LNCAP (cell line): ENCODE results near the gene ACKR3.

ENCODE experiments used
- CTCF ChIP-seq: fragments of 450-650 bp; IDR thresholded peaks from 2 replicates; pipeline ENCODE4 v1.5.1; 2017; ENCODE audit warnings: mild to moderate bottlenecking

The ACKR3 gene

GRCh38 chr2:236629961-236630872 lies 60.6 kb downstream of the ACKR3 start:
- TF ChIP-seq CTCF = no peak

DNA sequence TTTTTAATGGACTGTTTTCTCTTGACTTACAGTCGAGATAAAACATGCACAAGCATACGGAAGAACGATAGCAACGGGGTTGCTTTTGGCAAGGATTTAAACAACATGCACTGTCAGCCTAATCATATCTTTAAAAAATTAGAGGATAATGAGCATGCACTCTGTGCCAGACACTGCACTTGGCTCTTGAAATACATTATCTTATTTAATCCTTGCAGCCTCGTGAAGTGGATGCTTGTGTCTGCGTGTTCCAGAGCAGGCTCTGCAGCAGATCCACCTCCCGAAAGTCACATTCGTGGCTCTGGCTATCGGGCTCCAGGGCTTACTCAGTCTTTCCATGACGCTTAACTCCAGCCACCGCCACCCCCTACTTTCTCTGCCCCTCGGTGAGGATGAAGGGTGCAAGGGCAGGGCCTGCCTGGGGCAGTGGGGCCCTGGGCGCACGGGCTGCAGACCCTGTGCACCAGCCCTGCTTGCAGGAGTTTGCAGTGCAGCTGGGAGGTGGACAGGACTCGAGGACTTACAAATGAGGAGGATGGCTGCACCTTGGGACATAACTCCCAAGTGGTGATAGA lies 61.7 kb downstream of the ACKR3 start:
- no peak for TF ChIP-seq CTCF

DNA sequence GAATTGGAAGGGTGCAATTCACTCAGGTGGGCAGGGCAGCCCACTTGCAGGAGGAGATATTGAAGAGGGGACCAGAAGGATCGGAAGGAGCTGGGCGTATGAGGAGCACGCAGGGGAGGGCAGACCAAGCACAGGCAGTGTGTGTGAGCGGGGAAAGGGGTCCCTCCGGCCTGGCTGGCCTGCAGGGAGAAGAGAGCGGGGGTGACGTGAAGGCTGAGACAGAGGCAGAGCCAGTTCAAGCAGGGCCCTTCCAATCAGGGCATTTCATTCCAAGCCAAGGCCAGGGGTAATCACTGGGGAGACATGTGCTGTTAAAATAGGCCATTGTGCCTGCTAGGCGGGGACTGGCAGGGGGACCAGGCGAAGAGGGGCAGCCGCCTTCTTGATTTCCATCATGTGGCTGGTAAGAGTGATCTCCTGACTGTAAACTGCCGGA lies 62.2 kb downstream of the ACKR3 start:
- TF ChIP-seq CTCF = no peak
